Stimulated activated CD8-positive, alpha-beta memory T cell treated with anti-CD3 and anti-CD28 coated beads, Interleukin-7, amount 100 ng/mL, for 1 hour (primary cell): Measurements from ENCODE around the gene KRTAP27-1.

Experiments used
- DNase-seq, 2 donors: peaks; one replicate each; pipeline ENCODE4 v3.0.0-alpha.2; 2020; ENCODE audit warnings: low read depth in 2 of 2

KRTAP27-1 gene

GRCh38 chr21:30337276-30337744, at the start of gene KRTAP27-1:
TSS of gene KRTAP27-1 (minus strand) at chr21:30337694. CDS start at chr21:30337668, 26 bp downstream.
- no peak for DNase-seq

- no peak for DNase-seq
Measured at GRCh38 chr21:30382201-30382600, 44.7 kb upstream of the KRTAP27-1 start.

- DNase-seq, result no peak
Measured at GRCh38 chr21:30372139-30372770, 34.8 kb upstream of the KRTAP27-1 start, which contains the start of gene KRTAP13-2. TSS of gene KRTAP13-2 (minus strand) at chr21:30372271. CDS start at chr21:30372213, 58 bp downstream.

- DNase-seq, result no peak
Measured at GRCh38 chr21:30355906-30356305, 18.4 kb upstream of the KRTAP27-1 start.

- no peak for DNase-seq
Measured at GRCh38 chr21:30354308-30355005, 17.0 kb upstream of the KRTAP27-1 start.

GRCh38 chr21:30351534-30351933, 14.0 kb upstream of the KRTAP27-1 start:
- DNase-seq, result no peak

GRCh38 chr21:30349572-30349971, 12.1 kb upstream of the KRTAP27-1 start:
- no peak for DNase-seq

GRCh38 chr21:30348506-30348905, 11.0 kb upstream of the KRTAP27-1 start, which contains the start of gene KRTAP23-1:
TSS of gene KRTAP23-1 (minus strand) at chr21:30348606. CDS start at chr21:30348606, 0 bp downstream.
- no peak for DNase-seq

GRCh38 chr21:30345014-30345413, 7.5 kb upstream of the KRTAP27-1 start:
- no peak for DNase-seq

- peak in 1 of 2 donors; percentile 1 for DNase-seq
Measured at GRCh38 chr21:30340714-30341573, 3.5 kb upstream of the KRTAP27-1 start.

- no peak for DNase-seq
Measured at GRCh38 chr21:30338717-30339116, 1.2 kb upstream of the KRTAP27-1 start.

GRCh38 chr21:30337772-30338171, 278 bp upstream of the KRTAP27-1 start:
- DNase-seq, result no peak

GRCh38 chr21:30336596-30336995, 898 bp downstream of the KRTAP27-1 start:
- no peak for DNase-seq

- DNase-seq, result no peak
Measured at GRCh38 chr21:30333736-30334135, 3.8 kb downstream of the KRTAP27-1 start.

GRCh38 chr21:30332681-30333080, 4.8 kb downstream of the KRTAP27-1 start:
- DNase-seq, result no peak

- no peak for DNase-seq
Measured at GRCh38 chr21:30329203-30329875, 8.2 kb downstream of the KRTAP27-1 start.

GRCh38 chr21:30326390-30326789, 11.1 kb downstream of the KRTAP27-1 start:
- DNase-seq, result no peak

GRCh38 chr21:30320215-30320614, 17.3 kb downstream of the KRTAP27-1 start, which contains the start of gene KRTAP26-1:
TSS of gene KRTAP26-1 (minus strand) at chr21:30320315. CDS start at chr21:30320035, 280 bp downstream.
- DNase-seq, result no peak

GRCh38 chr21:30315701-30316100, 21.8 kb downstream of the KRTAP27-1 start:
- no peak for DNase-seq

- no peak for DNase-seq
Measured at GRCh38 chr21:30306884-30307283, 30.6 kb downstream of the KRTAP27-1 start.

- DNase-seq, result no peak
Measured at GRCh38 chr21:30305136-30305535, 32.4 kb downstream of the KRTAP27-1 start.
